Activated T-cell treated with anti-CD3 and anti-CD28 coated beads for 4 hours (primary cell): ENCODE results near the gene CD38.
A peak's percentile ranks its signal among the peaks of the same experiment; 100 is the strongest.
"Not testable (repeated sequence)": the region's sequence is repeated elsewhere in the genome, so short reads cannot be mapped to it uniquely, and the experiment has no call there.

Experiments used
- DNase-seq: peaks from one replicate; pipeline ENCODE4 v3.0.0-alpha.2; 2020

The CD38 gene

GRCh38 chr4:15778289-15779241 lies at the start of gene CD38:
Gene CD38, plus strand, starts transcription at chr4:15778328. Its CDS starts 87 bp downstream, at chr4:15778415.
- DNase-seq = no peak

- DNase-seq = peak; percentile 13
These were observed 48.1 kb upstream of the CD38 start for GRCh38 chr4:15729910-15730533.

GRCh38 chr4:15733061-15733460 lies 45.1 kb upstream of the CD38 start:
- not testable (repeated sequence) for DNase-seq

- DNase-seq = no peak
These were observed 42.6 kb upstream of the CD38 start for GRCh38 chr4:15735536-15735935.

GRCh38 chr4:15736514-15737050 lies 41.5 kb upstream of the CD38 start:
- no peak for DNase-seq

GRCh38 chr4:15737255-15737654 lies 40.9 kb upstream of the CD38 start:
- DNase-seq = no peak

GRCh38 chr4:15738877-15739276 lies 39.3 kb upstream of the CD38 start:
- DNase-seq = no peak

GRCh38 chr4:15740764-15741404 lies 37.2 kb upstream of the CD38 start:
- DNase-seq = no peak

GRCh38 chr4:15742083-15742582 lies 36.0 kb upstream of the CD38 start:
- no peak for DNase-seq

GRCh38 chr4:15742637-15743036 lies 35.5 kb upstream of the CD38 start:
- no peak for DNase-seq

- no peak for DNase-seq
These were observed 34.0 kb upstream of the CD38 start for GRCh38 chr4:15744016-15744545.

GRCh38 chr4:15746110-15746509 lies 32.0 kb upstream of the CD38 start:
- no peak for DNase-seq

GRCh38 chr4:15749001-15749400 lies 29.1 kb upstream of the CD38 start:
- DNase-seq = no peak

- no peak for DNase-seq
These were observed 27.0 kb upstream of the CD38 start for GRCh38 chr4:15751153-15751552.

- DNase-seq = no peak
These were observed 25.0 kb upstream of the CD38 start for GRCh38 chr4:15753081-15753480.

GRCh38 chr4:15753786-15754185 lies 24.3 kb upstream of the CD38 start:
- no peak for DNase-seq

GRCh38 chr4:15754323-15754722 lies 23.8 kb upstream of the CD38 start:
- DNase-seq = peak; percentile 17

GRCh38 chr4:15755321-15756155 lies 22.6 kb upstream of the CD38 start:
- no peak for DNase-seq

- peak; percentile 56 for DNase-seq
These were observed 21.7 kb upstream of the CD38 start for GRCh38 chr4:15756361-15756861.

GRCh38 chr4:15757054-15757453 lies 21.1 kb upstream of the CD38 start:
- no peak for DNase-seq

- no peak for DNase-seq
These were observed 19.8 kb upstream of the CD38 start for GRCh38 chr4:15758294-15758693.

- not testable (repeated sequence) for DNase-seq
These were observed 15.7 kb upstream of the CD38 start for GRCh38 chr4:15762460-15762859.
